ENCODE results near the gene TM4SF18.

TM4SF18 gene

GRCh38 chr3:149274220-149274619 is 59.2 kb downstream of the TM4SF18 start:
- Mint-ChIP-seq H3K9me3 (no peaks in the 10 kb centered on the region), H3K36me3 (no peaks in the 10 kb centered on the region), H3K4me1 (peaks cover 14% of the 10 kb centered on the region), H3K27me3 (no peaks in the 10 kb centered on the region), H3K4me3 (no peak overlapping the region), H3K27ac (no peak overlapping the region)
- no peak for DNase-seq (ENCODE audit: low spot score in 2 of 2)
- no peak for ATAC-seq (ENCODE audit: low read depth)

GRCh38 chr3:149273096-149273751 is 60.2 kb downstream of the TM4SF18 start:
- ATAC-seq (ENCODE audit: low read depth) (peak; percentile 86), DNase-seq (ENCODE audit: low spot score in 2 of 2) (peak; percentile 19 to 52)
- Mint-ChIP-seq H3K27me3 (no peaks in the 10 kb centered on the region), H3K36me3 (no peaks in the 10 kb centered on the region), H3K27ac (no peak overlapping the region), H3K9me3 (no peaks in the 10 kb centered on the region), H3K4me3 (no peak overlapping the region), H3K4me1 (peaks cover 17% of the 10 kb centered on the region)

GRCh38 chr3:149271669-149272068 is 61.8 kb downstream of the TM4SF18 start:
- Mint-ChIP-seq H3K27me3 (no peaks in the 10 kb centered on the region), H3K36me3 (no peaks in the 10 kb centered on the region), H3K4me3 (no peak overlapping the region), H3K27ac (peak overlapping the region; percentile 49), H3K9me3 (no peaks in the 10 kb centered on the region), H3K4me1 (peaks cover 14% of the 10 kb centered on the region)
- no peak for ATAC-seq (ENCODE audit: low read depth)
- DNase-seq (ENCODE audit: low spot score in 2 of 2) = no peak

- H3K4me1 Mint-ChIP-seq = peaks cover 14% of the 10 kb centered on the region
- ATAC-seq (ENCODE audit: low read depth) (no peak), DNase-seq (ENCODE audit: low spot score in 2 of 2) (no peak)
- H3K27me3 Mint-ChIP-seq = no peaks in the 10 kb centered on the region
- H3K4me3 Mint-ChIP-seq = no peak overlapping the region
- H3K9me3 Mint-ChIP-seq = no peaks in the 10 kb centered on the region
- H3K27ac Mint-ChIP-seq = no peak overlapping the region
- H3K36me3 Mint-ChIP-seq = no peaks in the 10 kb centered on the region
Observed at GRCh38 chr3:149270180-149270579, 63.3 kb downstream of the TM4SF18 start.

- no peaks in the 10 kb centered on the region for H3K9me3 Mint-ChIP-seq
- no peak overlapping the region for H3K4me3 Mint-ChIP-seq
- no peak overlapping the region for H3K27ac Mint-ChIP-seq
- H3K4me1 Mint-ChIP-seq = peaks cover 14% of the 10 kb centered on the region
- DNase-seq (ENCODE audit: low spot score in 2 of 2) = no peak
- no peaks in the 10 kb centered on the region for H3K27me3 Mint-ChIP-seq
- no peak for ATAC-seq (ENCODE audit: low read depth)
- H3K36me3 Mint-ChIP-seq = no peaks in the 10 kb centered on the region
Observed at GRCh38 chr3:149269687-149270086, 63.7 kb downstream of the TM4SF18 start.

Data from memory B cell (primary cell).